Hematopoietic multipotent progenitor cell treated with erythropoietin and hydrocortisone succinate and interleukin-3 and kit ligand, for 17 days (in vitro differentiated cells): Measurements from ENCODE around the gene GABBR2.

ENCODE experiments used
- DNase-seq: peaks from one replicate; pipeline ENCODE4 v3.0.0-alpha.2; 2015; ENCODE audit warnings: low spot score

GABBR2 gene

GRCh38 chr9:98401140-98402018 is 307.4 kb downstream of the GABBR2 start:
- DNase-seq, result no peak

- DNase-seq, result no peak
Measured at GRCh38 chr9:98399950-98400683, 308.6 kb downstream of the GABBR2 start.

DNA sequence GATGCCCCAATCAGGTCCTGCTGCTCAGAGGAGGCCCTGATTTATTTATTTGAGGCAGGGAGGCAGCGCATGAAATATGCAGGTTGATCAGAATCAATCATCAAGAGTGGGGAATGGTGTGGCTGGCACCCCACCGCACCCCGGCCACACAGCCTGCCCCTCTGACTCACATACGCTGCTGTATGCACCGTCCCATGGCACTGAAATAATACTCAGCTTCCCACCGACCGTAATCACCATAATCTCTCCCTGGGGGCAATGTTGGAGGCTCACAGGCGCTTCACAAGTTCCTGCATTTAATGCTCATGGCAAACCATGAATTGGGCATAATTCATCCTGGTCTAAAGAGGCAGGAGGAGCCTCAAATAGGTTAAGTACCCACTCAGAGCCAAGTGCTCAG is 312.1 kb downstream of the GABBR2 start:
- no peak for DNase-seq

DNA sequence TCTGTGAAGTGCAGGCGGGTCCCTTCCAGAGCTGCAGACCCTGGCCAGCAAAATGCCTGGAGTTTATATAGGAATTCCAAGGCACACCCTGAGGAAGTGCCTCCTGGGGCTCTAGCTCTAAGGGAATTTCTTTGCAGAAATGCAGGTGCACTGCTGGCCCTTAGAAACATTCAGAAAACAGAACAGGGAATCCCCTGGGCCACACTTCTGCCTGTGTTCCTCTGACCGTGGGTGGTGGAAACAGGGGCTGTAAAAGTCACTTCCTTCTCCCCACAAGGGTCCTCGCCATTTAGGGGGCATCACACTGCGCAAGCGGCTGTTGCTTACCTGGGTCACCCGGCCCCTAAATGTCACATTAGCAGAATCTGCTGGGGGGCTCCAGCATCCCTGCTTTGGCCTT is 312.5 kb downstream of the GABBR2 start:
- no peak for DNase-seq

GRCh38 chr9:98391867-98392266 is 316.9 kb downstream of the GABBR2 start:
- no peak for DNase-seq

DNA sequence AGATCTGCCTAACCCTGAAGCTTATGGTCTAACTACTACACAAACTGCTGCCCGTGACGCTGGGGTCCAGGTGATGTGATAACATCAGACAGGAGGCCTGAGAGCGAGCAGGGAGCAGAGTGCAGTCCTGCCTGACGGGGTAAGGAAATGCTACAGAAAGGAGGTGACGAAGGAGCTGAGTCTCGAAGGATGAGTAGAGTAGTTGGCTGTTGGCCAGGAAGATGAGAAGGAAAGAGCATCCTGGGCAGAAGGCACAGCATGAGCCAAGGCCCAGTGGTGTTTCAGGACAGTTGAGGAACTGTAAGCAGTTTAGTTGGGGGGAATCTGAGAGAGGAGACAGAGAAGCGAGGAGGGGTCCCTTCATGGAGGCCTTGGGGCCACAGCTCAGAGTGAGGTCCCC is 317.3 kb downstream of the GABBR2 start:
- no peak for DNase-seq

- no peak for DNase-seq
Measured at GRCh38 chr9:98385751-98386150, 323.0 kb downstream of the GABBR2 start.

DNA sequence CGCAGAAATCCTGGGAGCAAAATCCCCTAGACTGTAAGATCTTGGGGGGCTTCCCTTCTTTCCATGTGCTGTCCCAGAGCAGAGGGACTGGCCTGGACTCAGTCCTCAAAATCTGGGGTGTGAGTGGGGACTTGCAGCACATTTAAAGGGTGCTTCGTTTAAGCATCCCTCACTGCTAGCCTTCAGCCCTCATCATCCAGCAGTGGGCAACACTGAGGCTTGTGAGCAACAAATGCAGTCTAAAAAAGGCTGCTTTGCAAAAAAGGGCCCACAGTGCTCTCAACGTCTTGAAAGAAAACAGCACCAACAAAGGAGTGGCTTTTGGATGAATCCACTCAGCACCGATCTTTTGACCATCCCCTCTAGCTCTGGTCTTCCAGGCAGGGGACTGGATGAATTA is 325.0 kb downstream of the GABBR2 start:
- no peak for DNase-seq

- DNase-seq, result no peak
Measured at GRCh38 chr9:98381311-98382103, 327.2 kb downstream of the GABBR2 start.

DNA sequence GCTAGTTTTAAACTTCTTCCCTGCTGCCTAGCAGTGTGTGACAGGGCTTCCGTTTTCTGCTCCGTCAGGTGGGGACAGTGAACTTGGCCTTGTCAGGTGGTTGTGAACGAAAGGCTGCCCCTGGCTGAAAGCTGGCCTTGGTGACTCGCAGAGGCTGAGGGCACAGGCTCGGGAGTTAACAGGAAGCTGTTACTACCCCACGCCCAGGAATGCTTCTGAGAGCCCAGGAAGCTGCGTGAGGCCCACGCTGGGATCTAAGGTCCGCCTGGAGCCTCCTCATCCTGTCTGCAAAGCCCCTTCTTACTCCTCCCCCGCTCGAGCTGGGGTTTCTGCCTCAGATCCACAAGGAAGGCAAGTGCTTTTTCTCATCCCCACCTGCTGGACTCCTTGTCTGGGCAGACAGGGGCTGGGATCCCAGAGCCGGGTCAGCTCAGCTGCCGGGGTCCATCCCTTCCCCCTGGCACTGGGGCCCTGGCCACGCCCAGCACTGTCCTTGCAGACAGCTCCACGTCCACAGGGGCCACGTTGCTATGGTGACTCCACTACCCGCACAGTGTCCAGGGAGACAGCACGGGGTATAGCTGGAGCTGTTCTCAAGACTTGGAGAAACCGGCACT is 328.6 kb downstream of the GABBR2 start:
- DNase-seq, result no peak

- no peak for DNase-seq
Measured at GRCh38 chr9:98379572-98379971, 329.2 kb downstream of the GABBR2 start.

DNA sequence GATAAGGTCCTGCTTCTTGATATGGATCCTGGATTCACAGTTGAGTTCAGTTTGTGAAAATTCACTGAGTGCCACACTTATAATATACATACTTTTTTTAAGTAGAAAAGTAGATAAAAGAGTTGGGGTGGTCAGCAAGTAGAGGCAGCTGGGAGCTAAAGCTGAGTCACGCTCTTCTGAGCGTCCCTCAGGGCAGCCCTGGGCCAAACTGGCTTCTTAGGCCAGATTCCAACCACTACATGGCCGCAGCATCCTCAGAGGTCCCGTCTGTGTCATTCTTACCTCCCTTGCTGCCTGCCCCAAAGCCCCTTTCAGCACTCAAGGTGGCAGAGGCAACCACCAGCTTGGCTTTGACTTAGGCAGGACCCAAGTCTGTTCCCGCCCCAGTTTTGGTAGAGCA is 329.9 kb downstream of the GABBR2 start:
- DNase-seq, result no peak

- no peak for DNase-seq
Measured at GRCh38 chr9:98378206-98378780, 330.4 kb downstream of the GABBR2 start.

GRCh38 chr9:98375138-98375726 is 333.5 kb downstream of the GABBR2 start:
- no peak for DNase-seq

GRCh38 chr9:98374385-98375051 is 334.2 kb downstream of the GABBR2 start:
- DNase-seq, result no peak

- DNase-seq, result no peak
Measured at GRCh38 chr9:98373609-98374008, 335.1 kb downstream of the GABBR2 start.

DNA sequence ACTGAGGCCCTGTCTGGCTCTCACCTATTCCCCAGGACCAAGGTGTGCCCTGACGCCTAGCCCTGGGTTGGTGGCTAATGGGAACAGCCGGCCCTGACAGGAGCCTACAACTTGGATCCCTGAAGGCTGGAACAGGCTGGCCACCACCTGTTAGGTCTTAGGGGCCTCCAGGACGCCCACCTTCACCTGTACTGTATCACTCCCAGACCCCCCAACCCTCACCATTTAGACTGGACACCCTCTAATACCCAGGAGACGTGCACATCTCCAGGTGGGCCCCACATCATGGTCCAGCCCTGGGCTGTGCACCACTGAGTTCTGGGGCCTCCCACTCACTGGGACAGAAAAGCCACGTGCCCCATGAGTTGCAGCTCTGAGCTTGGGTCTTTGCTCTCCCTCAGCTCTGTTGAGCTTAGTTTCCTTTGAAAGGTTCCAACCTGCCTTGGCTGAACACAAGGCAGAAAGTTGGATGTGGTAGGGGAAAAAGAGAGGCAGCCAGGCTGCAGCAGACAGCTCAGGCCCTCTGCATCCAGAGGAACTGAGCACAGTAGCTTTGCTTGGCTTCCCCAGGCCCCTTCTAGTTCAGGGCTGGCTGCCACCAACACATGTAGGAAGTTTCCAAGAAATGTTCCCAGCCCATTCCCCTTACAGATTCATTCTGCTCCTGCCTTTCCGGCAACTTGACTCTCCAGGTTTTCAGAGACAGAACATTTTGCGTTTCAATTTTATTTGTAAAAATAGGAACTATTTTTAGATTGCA is 336.5 kb downstream of the GABBR2 start:
- DNase-seq, result no peak

GRCh38 chr9:98370976-98371315 is 337.8 kb downstream of the GABBR2 start:
- no peak for DNase-seq

DNA sequence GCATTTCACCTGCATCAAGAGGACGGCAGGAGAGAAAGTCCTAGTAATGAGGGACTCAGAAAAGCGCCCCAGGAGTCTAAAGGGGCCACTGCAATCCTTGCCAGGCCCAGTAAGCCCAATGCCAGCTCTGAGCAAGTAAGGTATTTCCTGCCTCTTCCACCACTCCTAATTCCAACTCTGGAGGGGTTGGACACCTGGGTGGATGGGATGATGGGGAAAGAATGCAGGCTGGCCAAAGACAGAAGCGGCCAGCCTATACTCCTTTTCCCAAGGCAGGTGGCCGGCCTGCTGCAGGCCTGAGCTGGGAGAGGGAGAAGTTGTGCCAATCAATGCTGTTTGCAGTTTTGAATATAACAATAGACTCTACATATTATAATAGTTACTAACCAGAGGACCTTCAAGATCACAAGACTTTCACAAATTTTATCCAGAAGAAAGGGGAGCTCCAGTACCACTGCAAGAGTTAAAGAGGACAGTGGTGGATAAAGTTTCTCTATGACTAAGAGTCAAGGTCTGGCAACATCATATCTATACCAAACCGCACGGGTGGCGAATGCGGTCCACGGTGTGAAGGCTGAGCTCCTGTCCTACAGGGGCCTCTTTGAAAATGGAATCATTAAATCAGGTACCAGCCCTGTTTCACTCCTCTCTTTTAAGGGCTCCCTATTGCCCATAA is 338.3 kb downstream of the GABBR2 start:
- no peak for DNase-seq

GRCh38 chr9:98369896-98370295 is 338.8 kb downstream of the GABBR2 start:
- no peak for DNase-seq
